ENCODE results near the gene ATXN1. TPM values are rescaled to one million over a fixed set of nuclear protein-coding genes. Genes with fewer than 3 reads are reported as not detected.

ATXN1 gene
- total and polyA plus RNA-seq, 7 experiments from 2014 or later, result 1.5 to 82.7 (median 42.4) TPM

- peaks cover 0 to 38% (median 0%) of the 10 kb centered on the region in 5 donors for H3K36me3 Mint-ChIP-seq
- POLR2A ChIA-PET, result no interaction called here
- no peaks in the 10 kb centered on the region for H3K27me3 Mint-ChIP-seq
- Histone ChIP-seq H3K36me3 (ENCODE audit: control insufficient read depth in 2 of 3, insufficient read depth in 3 of 3, low read length in 3 of 3) (no peaks in the 10 kb centered on the region), H3K4me3 (ENCODE audit: low read length) (no peak overlapping the region), H3K27me3 (ENCODE audit: control insufficient read depth in 2 of 2, insufficient read depth in 2 of 2, low read length in 2 of 2) (no peaks in the 10 kb centered on the region), H3K27ac (ENCODE audit: low read depth, low read length) (no peak overlapping the region), H3K9me3 (ENCODE audit: control insufficient read depth in 2 of 3, low read length in 3 of 3) (no peaks in the 10 kb centered on the region), H3K4me1 (ENCODE audit: control insufficient read depth in 2 of 2, insufficient read depth in 2 of 2, low read length in 2 of 2) (peaks cover 25 to 48% of the 10 kb centered on the region in 2 donors)
- peaks cover 0 to 9% (median 0%) of the 10 kb centered on the region in 11 donors for H3K9me3 Mint-ChIP-seq
- peak overlapping the region in 2 of 9 donors; percentile 36 to 68 for H3K27ac Mint-ChIP-seq
- CTCF ChIA-PET, result interaction anchor here (1.4 kb wide), 1 partner anchor 140 kb away, joined by 3 read pairs; no protein-coding TSS in a partner anchor
- intact Hi-C loops (cut with micrococcal nuclease), result loop anchor here (2.0 to 5.0 kb wide), 2 partner anchors 40 to 61 kb away; no protein-coding TSS in a partner anchor
- DNase-seq (no peak), ATAC-seq (no peak)
- H3K4me3 Mint-ChIP-seq, result no peak overlapping the region
- peaks cover 23 to 72% (median 39%) of the 10 kb centered on the region in 7 donors for H3K4me1 Mint-ChIP-seq
Observed at GRCh38 chr6:16471910-16472297, 289.4 kb downstream of the ATXN1 start.

DNA sequence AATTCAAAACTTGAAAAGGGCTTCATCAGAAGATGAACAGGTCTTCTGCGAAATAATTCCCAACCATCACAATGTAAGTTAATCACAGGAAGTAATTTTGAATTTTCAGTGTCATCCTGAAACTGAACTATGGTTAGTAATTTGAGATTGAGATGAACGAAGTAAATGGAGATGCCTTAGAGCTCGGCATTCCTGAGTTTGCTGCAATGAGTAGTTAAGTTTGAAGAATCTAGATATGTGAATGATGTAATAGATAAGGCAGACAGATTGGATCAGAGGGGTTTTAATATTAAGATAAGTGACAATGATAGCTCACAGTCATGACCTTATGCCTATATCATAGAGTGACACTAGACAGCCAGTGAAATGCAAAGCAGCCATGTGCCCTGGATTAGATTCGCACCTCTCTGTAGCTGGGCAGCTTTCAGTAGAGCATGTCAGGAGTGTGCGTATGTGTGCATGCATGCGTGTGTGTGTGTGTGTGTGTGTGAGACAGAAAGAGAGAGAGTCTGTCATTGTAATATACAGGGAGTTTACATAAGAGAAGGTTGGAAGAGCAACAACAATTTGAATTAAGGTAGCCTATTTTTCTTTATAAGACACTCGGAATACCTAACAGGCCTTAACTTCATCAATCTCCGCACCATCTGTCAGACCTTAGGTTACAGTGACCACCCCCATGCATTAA lies 289.9 kb downstream of the ATXN1 start:
- Mint-ChIP-seq H3K4me1 (peaks cover 23 to 70% (median 37%) of the 10 kb centered on the region in 7 donors), H3K27me3 (no peaks in the 10 kb centered on the region), H3K9me3 (peaks cover 0 to 7% (median 0%) of the 10 kb centered on the region in 11 donors), H3K27ac (peak overlapping the region in 5 of 9 donors; percentile 6 to 68 (median 22)), H3K36me3 (peaks cover 0 to 36% (median 0%) of the 10 kb centered on the region in 5 donors), H3K4me3 (peak overlapping the region in 1 of 10 donors; percentile 43)
- ChIA-PET CTCF (no interaction called here), POLR2A (interaction anchor here (0.6 to 1.5 kb wide), 2 partner anchors 13 to 217 kb away, joined by 3 read pairs; no protein-coding TSS in a partner anchor)
- no peaks in the 10 kb centered on the region for H3K27me3 ChIP-seq (ENCODE audit: control insufficient read depth in 2 of 2, insufficient read depth in 2 of 2, low read length in 2 of 2)
- no peak overlapping the region for H3K4me3 ChIP-seq (ENCODE audit: low read length)
- ATAC-seq (no peak), DNase-seq (no peak)
- H3K36me3 ChIP-seq (ENCODE audit: control insufficient read depth in 2 of 3, insufficient read depth in 3 of 3, low read length in 3 of 3), result no peaks in the 10 kb centered on the region
- intact Hi-C loops (cut with micrococcal nuclease), result loop anchor here (5.0 kb wide), 1 partner anchor 41 kb away; no protein-coding TSS in a partner anchor
- H3K9me3 ChIP-seq (ENCODE audit: control insufficient read depth in 2 of 3, low read length in 3 of 3), result no peaks in the 10 kb centered on the region
- H3K27ac ChIP-seq (ENCODE audit: low read depth, low read length), result no peak overlapping the region
- H3K4me1 ChIP-seq (ENCODE audit: control insufficient read depth in 2 of 2, insufficient read depth in 2 of 2, low read length in 2 of 2), result peaks cover 25 to 48% of the 10 kb centered on the region in 2 donors

DNA sequence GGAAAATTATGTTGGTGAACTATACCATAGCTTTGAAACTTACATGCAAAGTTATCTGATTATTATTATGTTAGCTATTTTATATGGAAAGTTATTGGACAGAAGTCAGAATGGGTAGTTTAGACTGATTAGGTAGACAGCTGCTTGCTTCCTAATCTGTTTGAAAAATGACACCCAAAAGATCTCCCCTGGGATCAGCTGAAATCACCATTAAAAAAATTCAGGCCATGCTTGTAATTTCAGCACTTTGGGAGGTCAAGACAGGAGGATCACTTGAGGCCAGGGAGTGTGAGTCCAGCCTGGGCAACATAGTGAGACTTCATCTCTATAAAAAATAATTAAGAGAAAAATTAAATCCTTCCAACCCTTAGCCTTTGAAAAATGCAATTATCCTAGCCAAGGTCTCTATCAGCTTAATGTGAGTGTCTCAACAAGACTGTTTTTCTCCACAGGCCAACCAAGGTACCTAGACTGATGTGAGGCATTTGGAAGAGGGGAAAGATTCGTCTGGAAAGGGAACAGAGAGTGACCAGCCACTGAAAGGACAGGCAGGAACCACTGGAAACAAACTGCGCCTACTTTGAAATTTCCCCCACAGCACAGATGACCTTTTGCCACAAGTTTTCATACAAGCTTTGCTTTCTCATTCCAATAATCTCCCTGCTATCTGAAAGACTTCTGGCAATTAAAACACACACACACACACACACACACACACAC lies 290.6 kb downstream of the ATXN1 start:
- CTCF ChIA-PET, result no interaction called here
- POLR2A ChIA-PET, result interaction anchor here (0.6 to 1.5 kb wide), 2 partner anchors 12 to 218 kb away, joined by 3 read pairs; no protein-coding TSS in a partner anchor
- ATAC-seq, result no peak
- no peak overlapping the region for H3K4me3 ChIP-seq (ENCODE audit: low read length)
- Mint-ChIP-seq H3K4me3 (peak overlapping the region in 1 of 10 donors; percentile 43), H3K36me3 (peaks cover 0 to 36% (median 0%) of the 10 kb centered on the region in 5 donors), H3K27me3 (no peaks in the 10 kb centered on the region), H3K9me3 (peaks cover 0 to 7% (median 0%) of the 10 kb centered on the region in 11 donors), H3K4me1 (peaks cover 23 to 72% (median 31%) of the 10 kb centered on the region in 7 donors), H3K27ac (peak overlapping the region in 3 of 9 donors; percentile 6 to 68 (median 18))
- DNase-seq, result no peak
- no peak overlapping the region for H3K27ac ChIP-seq (ENCODE audit: low read depth, low read length)
- no peaks in the 10 kb centered on the region for H3K9me3 ChIP-seq (ENCODE audit: control insufficient read depth in 2 of 3, low read length in 3 of 3)
- no peaks in the 10 kb centered on the region for H3K36me3 ChIP-seq (ENCODE audit: control insufficient read depth in 2 of 3, insufficient read depth in 3 of 3, low read length in 3 of 3)
- H3K4me1 ChIP-seq (ENCODE audit: control insufficient read depth in 2 of 2, insufficient read depth in 2 of 2, low read length in 2 of 2), result peaks cover 25 to 48% of the 10 kb centered on the region in 2 donors
- H3K27me3 ChIP-seq (ENCODE audit: control insufficient read depth in 2 of 2, insufficient read depth in 2 of 2, low read length in 2 of 2), result no peaks in the 10 kb centered on the region
- intact Hi-C loops (cut with micrococcal nuclease), result loop anchor here (5.0 kb wide), 1 partner anchor 42 kb away; no protein-coding TSS in a partner anchor

GRCh38 chr6:16468991-16469615 lies 292.2 kb downstream of the ATXN1 start:
- ChIA-PET CTCF (no interaction called here), POLR2A (no interaction called here)
- Histone ChIP-seq H3K4me1 (ENCODE audit: control insufficient read depth in 2 of 2, insufficient read depth in 2 of 2, low read length in 2 of 2) (peaks cover 10 to 34% of the 10 kb centered on the region in 2 donors), H3K4me3 (ENCODE audit: low read length) (no peak overlapping the region), H3K27ac (ENCODE audit: low read depth, low read length) (no peak overlapping the region), H3K9me3 (ENCODE audit: control insufficient read depth in 2 of 3, low read length in 3 of 3) (no peaks in the 10 kb centered on the region), H3K27me3 (ENCODE audit: control insufficient read depth in 2 of 2, insufficient read depth in 2 of 2, low read length in 2 of 2) (no peaks in the 10 kb centered on the region), H3K36me3 (ENCODE audit: control insufficient read depth in 2 of 3, insufficient read depth in 3 of 3, low read length in 3 of 3) (no peaks in the 10 kb centered on the region)
- no peak overlapping the region for H3K4me3 Mint-ChIP-seq
- ATAC-seq, result no peak
- DNase-seq, result no peak
- peaks cover 13 to 63% (median 18%) of the 10 kb centered on the region in 7 donors for H3K4me1 Mint-ChIP-seq
- H3K27ac Mint-ChIP-seq, result no peak overlapping the region
- H3K27me3 Mint-ChIP-seq, result no peaks in the 10 kb centered on the region
- peaks cover 0 to 6% (median 0%) of the 10 kb centered on the region in 11 donors for H3K9me3 Mint-ChIP-seq
- peaks cover 0 to 42% (median 7%) of the 10 kb centered on the region in 5 donors for H3K36me3 Mint-ChIP-seq
- intact Hi-C loops (cut with micrococcal nuclease), result no loop called here

- Histone ChIP-seq H3K27ac (ENCODE audit: low read depth, low read length) (no peak overlapping the region), H3K9me3 (ENCODE audit: control insufficient read depth in 2 of 3, low read length in 3 of 3) (no peaks in the 10 kb centered on the region), H3K27me3 (ENCODE audit: control insufficient read depth in 2 of 2, insufficient read depth in 2 of 2, low read length in 2 of 2) (no peaks in the 10 kb centered on the region), H3K36me3 (ENCODE audit: control insufficient read depth in 2 of 3, insufficient read depth in 3 of 3, low read length in 3 of 3) (no peaks in the 10 kb centered on the region), H3K4me3 (ENCODE audit: low read length) (no peak overlapping the region), H3K4me1 (ENCODE audit: control insufficient read depth in 2 of 2, insufficient read depth in 2 of 2, low read length in 2 of 2) (peaks cover 0 to 12% of the 10 kb centered on the region in 2 donors)
- Mint-ChIP-seq H3K36me3 (peaks cover 10 to 52% (median 23%) of the 10 kb centered on the region in 5 donors), H3K9me3 (peaks cover 0 to 13% (median 0%) of the 10 kb centered on the region in 11 donors), H3K27me3 (no peaks in the 10 kb centered on the region), H3K27ac (peak overlapping the region in 1 of 9 donors; percentile 19), H3K4me1 (peaks cover 3 to 48% (median 13%) of the 10 kb centered on the region in 7 donors), H3K4me3 (no peak overlapping the region)
- POLR2A ChIA-PET, result interaction anchor here (0.6 kb wide), 1 partner anchor 274 kb away, joined by 3 read pairs; no protein-coding TSS in a partner anchor
- ATAC-seq (no peak), DNase-seq (no peak)
- intact Hi-C loops (cut with micrococcal nuclease), result no loop called here
- CTCF ChIA-PET, result interaction anchor here (0.6 kb wide), 1 partner anchor 10 kb away, joined by 3 read pairs; no protein-coding TSS in a partner anchor
Observed at GRCh38 chr6:16466800-16467553, 294.3 kb downstream of the ATXN1 start.

DNA sequence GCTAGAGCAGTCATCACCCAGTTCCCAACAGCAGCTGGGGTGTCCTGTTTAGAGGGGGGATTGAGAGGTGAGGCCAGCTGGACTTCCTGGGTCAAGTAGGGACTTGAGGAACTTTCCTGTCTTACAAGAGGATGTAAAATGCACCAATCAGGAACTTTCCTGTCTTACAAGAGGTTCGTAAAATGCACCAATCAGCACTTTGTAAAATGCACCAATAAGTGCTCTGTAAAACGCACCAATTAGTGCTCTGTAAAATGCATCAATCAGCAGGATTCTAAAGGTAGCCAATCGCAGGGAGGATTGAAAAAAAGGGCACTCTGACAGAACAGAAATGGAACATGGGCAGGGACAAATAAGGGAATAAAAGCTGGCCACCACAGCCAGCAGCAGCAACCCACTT lies 297.2 kb downstream of the ATXN1 start:
- Histone ChIP-seq H3K4me3 (ENCODE audit: low read length) (no peak overlapping the region), H3K27me3 (ENCODE audit: control insufficient read depth in 2 of 2, insufficient read depth in 2 of 2, low read length in 2 of 2) (no peaks in the 10 kb centered on the region), H3K27ac (ENCODE audit: low read depth, low read length) (no peak overlapping the region), H3K4me1 (ENCODE audit: control insufficient read depth in 2 of 2, insufficient read depth in 2 of 2, low read length in 2 of 2) (no peaks in the 10 kb centered on the region), H3K9me3 (ENCODE audit: control insufficient read depth in 2 of 3, low read length in 3 of 3) (no peaks in the 10 kb centered on the region), H3K36me3 (ENCODE audit: control insufficient read depth in 2 of 3, insufficient read depth in 3 of 3, low read length in 3 of 3) (no peaks in the 10 kb centered on the region)
- ATAC-seq (no peak), DNase-seq (no peak)
- Mint-ChIP-seq H3K4me3 (no peak overlapping the region), H3K4me1 (peaks cover 0 to 36% (median 5%) of the 10 kb centered on the region in 7 donors), H3K36me3 (peaks cover 10 to 64% (median 26%) of the 10 kb centered on the region in 5 donors), H3K27me3 (no peaks in the 10 kb centered on the region), H3K27ac (peak overlapping the region in 1 of 9 donors; percentile 62), H3K9me3 (peaks cover 0 to 18% (median 0%) of the 10 kb centered on the region in 11 donors)
- ChIA-PET POLR2A (no interaction called here), CTCF (no interaction called here)
- intact Hi-C loops (cut with micrococcal nuclease), result no loop called here
